GM10266 (cell line): ENCODE measurements around the gene ZNF469.

Source experiments
- DNase-seq: peaks from one replicate; pipeline ENCODE4 v3.0.0; 2012; ENCODE audit errors: extremely low spot score
- TF ChIP-seq, protein P1 (sequence below): IDR thresholded peaks from 2 replicates; pipeline ENCODE4 v1.5.1; 2012; ENCODE audit warnings: mild to moderate bottlenecking, low read depth; ENCODE audit not compliant: control insufficient read depth, insufficient read depth; ENCODE audit errors: missing control alignments

Gene ZNF469

DNA sequence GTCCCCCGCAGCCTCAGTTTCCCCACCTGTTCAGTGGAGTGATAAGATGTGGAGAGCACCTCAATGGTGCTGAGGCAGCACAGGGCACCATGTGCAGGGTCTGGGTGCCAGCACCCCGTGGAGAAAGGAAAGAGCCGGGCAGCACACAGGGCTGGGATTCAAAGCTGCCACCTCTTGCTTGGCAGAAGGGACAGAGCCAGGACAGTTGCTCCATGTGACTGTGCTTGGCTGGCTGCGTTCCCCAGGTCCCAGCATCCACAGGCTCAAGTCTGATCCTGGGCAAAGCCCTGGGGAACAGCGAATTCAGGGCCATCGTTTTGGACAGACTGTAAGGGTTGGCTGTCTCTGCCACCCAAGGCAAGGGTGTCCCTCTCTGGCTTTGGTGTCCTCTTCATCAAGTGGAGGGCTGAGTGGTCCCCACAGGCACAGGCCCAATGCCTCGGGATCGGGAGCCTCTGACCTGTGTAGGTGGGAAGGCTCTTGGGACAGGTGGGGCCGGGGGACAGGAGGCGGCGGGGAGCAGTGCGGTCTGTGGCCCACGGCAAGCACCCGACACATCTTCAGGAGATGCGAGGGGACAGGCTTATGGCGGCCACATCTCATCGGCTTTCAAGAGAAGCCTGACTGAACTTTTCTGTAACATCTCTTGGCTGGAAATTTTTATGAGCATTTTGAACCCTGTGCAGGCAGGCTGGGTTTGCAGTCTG, 8.5 kb downstream of the ZNF469 start:
- DNase-seq: no peak
- TF ChIP-seq, protein P1, sequence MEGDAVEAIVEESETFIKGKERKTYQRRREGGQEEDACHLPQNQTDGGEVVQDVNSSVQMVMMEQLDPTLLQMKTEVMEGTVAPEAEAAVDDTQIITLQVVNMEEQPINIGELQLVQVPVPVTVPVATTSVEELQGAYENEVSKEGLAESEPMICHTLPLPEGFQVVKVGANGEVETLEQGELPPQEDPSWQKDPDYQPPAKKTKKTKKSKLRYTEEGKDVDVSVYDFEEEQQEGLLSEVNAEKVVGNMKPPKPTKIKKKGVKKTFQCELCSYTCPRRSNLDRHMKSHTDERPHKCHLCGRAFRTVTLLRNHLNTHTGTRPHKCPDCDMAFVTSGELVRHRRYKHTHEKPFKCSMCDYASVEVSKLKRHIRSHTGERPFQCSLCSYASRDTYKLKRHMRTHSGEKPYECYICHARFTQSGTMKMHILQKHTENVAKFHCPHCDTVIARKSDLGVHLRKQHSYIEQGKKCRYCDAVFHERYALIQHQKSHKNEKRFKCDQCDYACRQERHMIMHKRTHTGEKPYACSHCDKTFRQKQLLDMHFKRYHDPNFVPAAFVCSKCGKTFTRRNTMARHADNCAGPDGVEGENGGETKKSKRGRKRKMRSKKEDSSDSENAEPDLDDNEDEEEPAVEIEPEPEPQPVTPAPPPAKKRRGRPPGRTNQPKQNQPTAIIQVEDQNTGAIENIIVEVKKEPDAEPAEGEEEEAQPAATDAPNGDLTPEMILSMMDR: no peak

DNA sequence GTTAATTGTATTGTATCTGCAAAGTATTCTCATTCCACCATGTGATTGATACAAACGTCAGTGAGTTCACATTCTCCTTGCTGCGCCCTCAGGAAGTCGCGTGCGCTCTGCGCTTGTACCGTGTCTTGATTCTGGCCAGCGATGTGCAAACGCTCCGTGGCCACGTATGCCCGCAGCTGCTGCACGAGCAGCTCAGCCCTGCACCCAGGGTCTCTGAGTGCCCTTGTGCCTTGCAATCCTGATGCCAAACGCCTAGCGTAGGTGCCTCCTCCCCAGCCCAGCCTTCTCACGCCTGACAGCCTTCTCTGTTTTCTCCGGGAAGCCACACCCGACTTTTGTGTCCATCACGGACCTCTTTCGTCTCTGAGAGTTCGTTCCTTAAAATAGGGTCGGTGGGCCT, 9.4 kb downstream of the ZNF469 start:
- TF ChIP-seq, protein P1: no peak
- no peak for DNase-seq

DNA sequence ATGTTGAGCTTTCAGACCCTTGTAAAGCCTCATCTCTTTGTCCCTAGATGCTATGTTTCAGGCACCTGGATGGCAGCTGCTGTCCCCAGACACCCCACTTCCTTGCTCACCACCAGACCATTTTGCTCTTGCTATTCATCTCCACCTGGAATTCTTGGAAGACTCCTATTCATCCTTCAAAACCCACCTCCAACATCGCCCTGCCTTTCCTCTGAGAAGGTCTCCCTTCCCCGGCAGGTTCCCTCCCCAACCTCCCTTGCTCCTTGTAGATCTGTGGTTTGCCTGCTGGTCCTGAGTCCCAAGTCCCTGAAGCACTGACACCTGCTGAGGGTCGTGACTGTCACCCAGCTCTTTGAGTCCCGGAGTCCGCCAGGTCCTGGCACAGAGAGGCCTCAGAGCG, 9.9 kb downstream of the ZNF469 start:
- TF ChIP-seq, protein P1: no peak
- DNase-seq: no peak

DNA sequence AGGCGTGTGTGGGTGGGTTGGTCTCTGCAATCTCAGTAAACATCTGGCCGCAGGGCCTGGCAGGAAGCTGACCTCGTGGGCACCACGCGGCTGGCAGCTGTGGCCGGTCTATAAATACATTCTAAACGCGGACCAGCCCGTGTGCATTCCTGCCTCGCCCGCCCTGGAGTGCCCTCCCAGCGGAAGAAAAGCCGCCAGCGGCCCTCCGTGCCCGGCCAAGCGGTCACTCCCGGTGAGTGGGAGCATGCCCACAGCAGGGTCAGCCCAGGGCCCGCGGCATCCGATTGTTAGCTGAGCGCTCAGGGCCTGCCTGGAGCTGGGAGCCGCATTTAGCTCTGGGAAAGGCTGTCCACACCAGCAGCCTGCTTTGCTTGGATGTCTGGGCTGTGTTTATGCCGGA, 10.3 kb downstream of the ZNF469 start:
- no peak for DNase-seq
- TF ChIP-seq, protein P1: no peak

DNA sequence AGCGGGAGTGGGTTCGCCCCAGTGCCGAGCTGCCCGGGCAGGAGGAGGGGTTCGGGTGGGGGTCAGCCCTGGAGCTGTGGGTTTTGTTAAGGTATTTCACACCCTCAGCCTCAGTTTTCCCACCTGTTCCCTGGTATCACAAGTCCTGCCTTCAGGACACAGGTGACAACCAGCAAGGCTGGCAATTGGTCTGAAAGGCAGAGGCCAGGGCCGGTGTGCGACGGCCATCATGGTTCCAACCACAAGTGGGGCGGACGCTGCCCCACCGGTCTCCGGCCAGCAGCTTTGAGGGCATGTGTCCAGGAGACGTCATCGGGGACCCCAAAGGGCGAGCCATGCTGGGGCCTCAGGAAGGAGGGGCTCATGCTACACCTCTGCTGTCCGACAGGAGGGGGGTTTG, 10.8 kb downstream of the ZNF469 start:
- TF ChIP-seq, protein P1: no peak
- no peak for DNase-seq

DNA sequence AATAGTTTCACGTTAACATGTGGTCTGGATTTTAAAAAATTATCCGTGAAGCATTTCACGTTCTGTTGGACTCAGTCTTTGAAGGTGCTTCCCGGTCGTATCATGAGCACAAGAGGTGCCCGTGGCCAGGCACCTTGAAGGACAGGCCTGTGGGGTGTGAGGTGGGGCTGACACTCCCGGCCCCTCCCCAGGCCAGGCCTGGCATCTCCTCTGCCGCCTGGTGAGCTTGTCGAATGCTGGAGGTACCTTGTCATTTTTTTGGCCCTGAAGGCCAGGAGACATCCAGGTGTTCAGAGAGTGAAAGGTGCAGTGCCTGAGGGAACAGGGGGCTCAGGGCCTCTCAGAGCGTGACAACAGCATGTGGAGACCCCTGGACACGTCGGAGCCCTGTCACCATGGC, 11.7 kb downstream of the ZNF469 start:
- TF ChIP-seq, protein P1: no peak
- no peak for DNase-seq

DNA sequence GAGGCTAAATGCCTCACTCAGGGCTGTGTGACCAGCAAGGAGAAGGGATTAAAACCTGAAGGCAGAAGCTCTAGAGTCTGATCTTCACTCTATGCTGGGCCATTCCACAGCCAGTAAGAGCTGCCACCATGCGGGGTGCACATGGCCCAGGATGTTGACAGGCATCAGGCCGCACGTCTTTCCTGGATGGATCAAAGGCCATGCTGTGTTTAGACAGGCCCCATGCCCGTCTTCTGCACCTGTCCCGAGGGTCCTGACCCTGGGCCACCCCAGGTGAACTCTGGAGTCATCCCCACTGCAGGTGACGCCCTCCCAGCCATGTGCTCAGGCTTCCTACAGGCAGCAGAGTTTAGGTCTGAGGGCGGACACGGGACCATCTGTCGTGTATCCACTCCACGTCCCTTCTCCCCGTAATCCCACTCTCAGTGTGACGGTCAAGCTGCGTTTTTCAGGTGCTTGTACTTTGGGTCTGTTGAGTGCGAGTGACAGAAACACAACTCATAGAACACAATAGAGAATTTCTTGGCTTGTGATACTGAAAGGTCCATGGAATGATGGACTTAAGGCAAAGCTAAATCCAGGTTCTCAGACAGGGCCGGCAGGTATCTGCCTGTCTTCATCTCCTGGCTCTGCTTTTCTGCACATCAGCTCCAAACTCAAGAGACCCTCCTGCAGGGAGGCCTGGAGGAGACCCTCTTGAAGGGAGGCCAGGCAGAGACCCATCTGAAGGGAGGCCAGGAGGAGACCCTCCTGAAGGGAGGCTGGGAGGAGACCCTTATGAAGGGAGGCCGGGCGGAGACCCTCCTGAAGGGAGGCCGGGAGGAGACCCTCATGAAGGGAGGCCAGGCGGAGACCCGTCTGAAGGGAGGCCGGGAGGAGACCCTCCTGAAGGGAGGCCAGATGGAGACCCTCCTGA, 13.2 kb downstream of the ZNF469 start:
- DNase-seq: no peak
- TF ChIP-seq, protein P1: no peak
